Left forelimb (tissue), 1 donor: Measurements from ENCODE around the gene BMP8B.
A peak's percentile ranks its signal among the peaks of the same experiment; 100 is the strongest.
"Not testable (repeated sequence)": the region's sequence is repeated elsewhere in the genome, so short reads cannot be mapped to it uniquely, and the experiment has no call there.

Source experiments
- DNase-seq: peaks from one replicate; pipeline ENCODE4 v3.0.0-alpha.2; 2018; ENCODE audit warnings: low spot score

The BMP8B gene

DNA sequence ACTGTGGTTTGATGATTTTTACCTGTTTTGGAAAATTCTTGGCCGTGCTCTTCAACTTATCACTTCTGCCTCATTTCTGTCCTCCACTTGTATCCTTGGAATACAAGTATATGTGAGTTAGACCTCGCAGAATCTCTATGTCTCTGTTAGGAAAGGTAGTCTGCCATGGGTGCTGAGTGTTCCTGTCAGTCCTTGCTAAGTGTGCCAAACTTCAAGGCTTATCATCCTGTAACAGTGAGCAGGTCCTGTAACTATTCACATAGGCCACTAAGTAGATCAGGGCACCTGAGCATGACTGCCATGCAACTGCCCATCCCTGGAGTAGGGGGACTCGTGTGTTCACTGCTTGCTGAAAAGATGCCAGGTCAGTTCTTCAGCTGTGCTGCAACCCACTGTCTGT, 24.2 kb upstream of the BMP8B start:
- DNase-seq: no peak

GRCh38 chr1:39808784-39809517, 20.3 kb upstream of the BMP8B start:
- no peak for DNase-seq

DNA sequence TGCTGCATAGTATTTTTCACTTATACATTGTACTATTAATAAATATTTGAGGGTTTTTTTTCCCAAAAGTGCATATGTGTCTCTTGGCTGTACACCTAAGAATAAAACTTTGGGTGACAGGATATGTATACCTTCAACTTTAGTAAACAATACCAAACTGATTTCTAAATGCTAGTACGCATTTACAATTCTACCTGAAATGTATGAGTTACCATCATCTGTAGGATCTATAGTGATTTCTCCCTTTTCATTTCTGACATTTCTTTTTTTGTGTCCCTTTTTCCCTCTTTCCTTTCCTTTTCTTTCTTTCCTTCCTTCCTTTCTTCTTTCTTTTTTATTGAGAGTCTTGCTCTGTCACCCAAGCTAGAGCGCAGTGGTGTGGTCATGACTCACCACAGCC, 16.7 kb upstream of the BMP8B start:
- no peak for DNase-seq

DNA sequence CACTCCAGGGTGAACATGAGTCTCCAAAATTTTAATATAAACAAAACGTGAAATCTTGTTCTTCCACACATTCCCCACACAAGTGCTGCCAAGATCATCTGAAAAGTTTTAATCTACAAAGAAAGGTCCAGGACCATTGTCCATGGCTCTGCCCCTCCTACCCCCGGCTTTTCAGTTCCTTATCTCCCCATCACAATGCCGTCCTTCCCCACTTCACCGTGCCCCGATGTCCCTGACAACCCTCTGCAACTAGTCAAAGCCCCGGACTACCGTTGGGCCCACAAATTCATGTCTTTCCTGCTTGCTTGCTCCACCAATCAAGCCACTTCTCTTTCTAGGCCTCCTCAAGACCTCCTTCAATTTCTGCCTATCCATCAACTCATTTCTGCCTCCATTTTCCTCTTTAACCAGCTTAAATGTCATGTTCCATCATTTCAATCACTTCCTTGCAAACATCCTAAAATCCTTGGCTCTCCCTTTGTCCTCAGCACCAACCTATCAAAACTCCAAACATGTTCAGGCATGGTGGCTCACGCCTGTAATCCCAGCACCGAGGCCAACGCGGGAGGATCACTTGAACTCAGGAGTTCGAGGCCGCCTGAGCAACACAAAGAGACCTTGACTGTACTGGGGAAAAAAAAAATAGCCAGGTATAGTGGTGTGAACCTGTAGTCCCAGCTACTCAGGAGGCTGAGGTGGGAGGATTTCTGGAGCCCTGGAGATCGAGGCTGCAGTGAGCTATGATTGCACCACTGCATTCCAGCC, 14.0 kb upstream of the BMP8B start:
- DNase-seq: no peak

DNA sequence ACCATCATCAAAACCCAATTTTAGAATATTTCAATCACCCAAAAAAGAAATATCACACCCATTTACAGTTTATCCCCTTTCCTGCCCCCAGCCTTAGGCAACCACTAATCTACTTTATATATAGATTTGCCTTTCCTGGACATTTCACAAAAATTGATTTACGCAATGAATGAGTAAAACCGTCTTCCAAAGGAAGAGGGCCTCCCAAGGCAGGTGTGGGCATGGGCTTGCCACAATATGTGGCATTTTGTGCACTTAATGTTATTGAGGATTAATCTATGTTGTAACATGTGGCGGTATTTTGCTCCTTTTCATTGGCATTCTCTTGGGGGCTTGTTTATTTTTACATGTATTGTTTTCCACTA, 11.8 kb upstream of the BMP8B start:
- no peak for DNase-seq

DNA sequence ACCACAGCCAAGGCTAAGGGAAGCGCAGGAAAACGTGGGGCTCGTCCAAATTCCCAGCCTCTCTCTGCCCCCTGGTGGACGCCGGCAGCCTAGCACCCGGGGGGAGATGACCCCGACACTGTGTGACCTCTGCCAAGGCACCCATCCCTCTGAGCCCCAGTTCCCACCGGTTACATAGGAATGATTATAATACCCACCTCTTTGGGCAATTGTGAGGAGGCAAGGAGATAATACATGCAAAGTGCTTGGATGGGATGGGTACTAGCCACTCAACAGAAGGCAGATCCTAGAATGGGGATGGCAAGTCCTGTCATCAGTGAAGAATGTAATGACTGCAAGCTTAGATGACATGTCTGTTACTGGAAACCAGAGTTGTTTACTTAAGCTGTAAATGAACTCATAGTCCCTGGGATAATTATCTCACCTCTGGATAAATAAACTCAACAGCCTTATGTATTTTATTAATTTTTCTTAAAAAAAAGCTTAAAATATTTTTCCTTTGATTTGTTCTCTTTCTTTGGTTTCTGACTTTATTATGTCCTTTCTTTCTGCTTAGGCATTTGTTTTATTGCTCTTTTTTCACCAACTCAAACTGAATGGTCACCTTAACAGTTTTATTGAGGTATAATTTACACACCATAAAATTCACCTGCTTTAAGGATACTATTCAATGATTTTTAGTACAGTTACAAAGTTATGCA, 11.3 kb upstream of the BMP8B start:
- no peak for DNase-seq

- DNase-seq: not testable (repeated sequence)
These were observed 10.4 kb upstream of the BMP8B start for GRCh38 chr1:39798859-39799769.

GRCh38 chr1:39795651-39796050, 7.0 kb upstream of the BMP8B start:
- DNase-seq: no peak

DNA sequence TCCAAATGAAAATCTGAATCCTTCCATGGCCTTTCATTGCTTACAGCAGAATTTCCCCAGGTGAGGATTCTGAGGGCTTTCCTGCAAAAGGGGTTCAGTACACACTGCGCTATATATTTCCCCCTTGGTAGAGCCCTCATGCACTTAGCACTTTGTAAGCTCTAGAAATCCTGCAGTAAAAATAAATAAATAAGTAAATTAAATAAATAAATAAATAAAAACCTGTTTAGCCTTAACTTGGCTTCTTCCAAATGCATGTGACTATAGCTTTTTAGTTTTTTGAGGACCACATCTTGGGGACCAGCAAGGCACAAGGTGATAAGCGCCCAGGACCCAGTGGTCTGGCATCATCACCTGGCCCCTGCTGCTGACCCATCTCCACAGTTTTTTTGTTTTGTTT, 3.2 kb upstream of the BMP8B start:
- DNase-seq: no peak

DNA sequence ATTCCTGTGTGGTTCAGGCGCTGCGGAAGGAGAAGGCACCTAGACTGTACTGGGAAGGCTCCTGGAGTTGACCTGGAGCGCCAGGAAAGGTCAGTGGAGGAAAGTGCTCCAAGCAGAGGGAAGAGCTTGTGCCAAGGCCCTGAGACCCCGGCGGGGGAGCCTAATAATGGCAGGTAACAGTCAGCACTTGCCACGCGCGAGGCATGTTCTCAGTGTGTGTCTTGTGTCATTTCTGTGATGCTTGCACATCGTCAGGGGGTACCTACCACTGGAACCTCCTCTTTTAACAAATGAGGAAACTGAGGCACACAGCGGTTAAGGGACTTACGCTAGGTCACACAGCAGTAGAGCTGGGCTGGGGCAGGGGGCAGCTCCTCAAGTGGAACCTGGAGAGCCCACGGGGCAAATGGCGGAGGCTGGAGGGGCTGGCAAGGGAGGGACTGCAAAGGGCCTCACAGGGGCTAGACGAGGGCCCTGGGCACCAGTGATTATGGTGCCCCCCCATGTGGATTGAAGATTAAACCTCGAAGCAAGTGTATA, 976 bp upstream of the BMP8B start:
- no peak for DNase-seq

DNA sequence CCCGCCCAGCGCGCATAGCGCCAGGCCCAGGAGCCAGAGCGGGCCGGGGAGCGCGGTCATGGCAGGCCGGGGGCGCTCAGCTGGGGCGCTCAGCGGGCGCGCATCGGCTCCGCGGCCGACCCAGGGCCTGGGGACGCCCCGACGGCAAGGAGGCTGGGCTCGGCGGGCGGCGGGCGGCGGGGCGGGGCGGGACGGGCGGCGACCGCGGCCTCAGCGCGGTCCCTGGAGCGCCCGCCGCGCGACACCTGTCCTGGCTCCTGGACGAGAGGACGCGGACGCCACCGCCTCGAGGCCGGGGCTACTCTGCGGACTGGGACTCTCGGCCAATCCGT, 273 bp downstream of the BMP8B start:
- DNase-seq: no peak

GRCh38 chr1:39787964-39788363, 701 bp downstream of the BMP8B start:
- not testable (repeated sequence) for DNase-seq

DNA sequence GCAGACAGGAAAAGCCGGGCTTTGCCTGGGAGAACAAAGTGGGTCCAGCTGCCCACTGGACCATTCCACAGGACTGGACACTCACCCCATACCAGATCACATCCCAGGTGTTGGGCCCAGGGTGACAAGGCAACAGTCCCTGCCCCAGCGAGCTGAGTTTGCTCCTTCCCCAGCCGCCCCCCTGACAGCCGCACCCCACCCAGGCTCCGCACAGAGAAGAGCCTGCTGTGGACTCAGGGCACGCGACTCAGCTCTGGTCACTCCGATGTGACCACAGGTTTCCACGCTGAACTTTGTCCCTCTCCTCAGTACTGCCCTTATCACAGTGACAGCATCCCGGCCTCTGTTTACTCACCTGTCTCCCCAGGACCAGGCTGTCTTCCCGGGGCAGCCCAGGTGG, 1.2 kb downstream of the BMP8B start:
- DNase-seq: no peak

DNA sequence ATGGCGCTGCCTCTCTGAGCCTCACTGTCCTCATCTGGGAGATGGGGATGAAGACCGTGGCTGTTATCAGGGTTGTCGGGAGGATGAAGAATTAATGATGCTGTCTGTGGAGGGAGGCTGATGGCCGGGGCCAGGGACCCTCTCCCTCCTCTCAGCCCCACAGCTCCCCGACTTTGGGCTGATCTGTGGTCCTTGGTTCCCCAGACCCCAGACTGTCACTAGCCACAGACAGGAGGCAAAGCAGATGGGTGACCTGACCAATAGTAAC, 1.6 kb downstream of the BMP8B start:
- not testable (repeated sequence) for DNase-seq

GRCh38 chr1:39786303-39787107, 2.2 kb downstream of the BMP8B start:
- DNase-seq: not testable (repeated sequence)

DNA sequence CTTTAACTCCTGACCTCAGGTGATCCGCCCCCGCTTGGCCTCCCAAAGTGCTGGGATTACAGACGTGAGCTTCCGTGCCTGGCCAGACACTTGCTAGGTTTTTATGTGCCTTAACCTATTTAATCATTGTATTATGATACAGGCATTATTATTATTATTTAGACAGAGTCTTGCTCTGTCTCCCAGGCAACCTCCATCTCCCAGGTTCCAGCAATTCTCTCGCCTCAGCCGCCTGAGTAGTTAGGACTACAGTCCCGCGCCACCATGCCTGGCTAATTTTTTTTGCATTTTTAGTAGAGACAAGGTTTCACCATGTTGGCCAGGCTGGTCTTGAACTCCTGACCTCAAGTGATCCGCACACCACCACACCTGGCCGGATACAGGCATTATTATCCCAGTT, 6.0 kb downstream of the BMP8B start:
- DNase-seq: not testable (repeated sequence)

GRCh38 chr1:39782103-39782502, 6.6 kb downstream of the BMP8B start:
- no peak for DNase-seq

DNA sequence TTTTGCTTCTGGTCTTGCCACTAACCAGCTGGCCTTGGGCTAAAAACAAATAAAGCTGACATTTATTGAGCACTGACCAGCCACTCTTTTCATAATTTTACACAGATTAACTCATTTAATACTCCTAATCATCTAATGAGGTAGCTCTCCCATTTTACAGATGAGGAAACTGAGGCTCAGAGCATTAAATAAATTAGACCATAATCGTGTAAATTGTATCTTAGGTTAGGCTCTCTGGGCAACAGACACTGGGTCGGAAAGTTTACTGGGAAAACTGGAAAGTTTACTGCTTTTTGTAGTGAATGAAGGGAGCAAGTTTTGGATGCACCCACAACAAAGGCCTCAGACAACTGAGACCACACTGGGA, 7.3 kb downstream of the BMP8B start:
- DNase-seq: no peak

GRCh38 chr1:39779821-39780220, 8.8 kb downstream of the BMP8B start:
- peak; percentile 20 for DNase-seq

GRCh38 chr1:39779137-39779536, 9.5 kb downstream of the BMP8B start:
- no peak for DNase-seq

- DNase-seq: not testable (repeated sequence)
These were observed 10.1 kb downstream of the BMP8B start for GRCh38 chr1:39778463-39779099.
